ENCODE data around the gene EZR. TPM values are rescaled to one million over a fixed set of nuclear protein-coding genes. Genes with fewer than 3 reads are reported as not detected.

The EZR gene
- total RNA-seq, 2 donors from 2014 or later: 118 to 222 TPM

GRCh38 chr6:158831571-158831970 is 12.4 kb upstream of the EZR start:
- Histone ChIP-seq H3K4me3 (no peak overlapping the region), H3K27ac (no peak overlapping the region)

GRCh38 chr6:158830736-158831135 is 11.6 kb upstream of the EZR start:
- intact Hi-C loops (cut with DNase I): no loop called here
- H3K36me3 ChIP-seq: no peaks in the 10 kb centered on the region
- H3K27ac ChIP-seq: no peak overlapping the region
- no peaks in the 10 kb centered on the region for H3K9me3 ChIP-seq
- H3K4me1 ChIP-seq (replicated peaks): no peaks in the 10 kb centered on the region
- 98% methylated on average over 13 of the region's 13 CpGs for WGBS
- no peak for TF ChIP-seq POLR2AphosphoS5 (IDR thresholded peaks at IDR 0.05)
- TF ChIP-seq CTCF (IDR thresholded peaks at IDR 0.05): no peak
- no peak for TF ChIP-seq POLR2A (IDR thresholded peaks at IDR 0.05)
- no peaks in the 10 kb centered on the region for H3K27me3 ChIP-seq (replicated peaks; ENCODE audit: insufficient read depth)
- no peak overlapping the region for H3K4me3 ChIP-seq
- DNase-seq (ENCODE audit: low spot score): no peak

More at GRCh38 chr6:158831571-158831970, 12.4 kb upstream of the EZR start:
- Histone ChIP-seq H3K9me3 (no peaks in the 10 kb centered on the region), H3K27me3 (replicated peaks; ENCODE audit: insufficient read depth) (no peaks in the 10 kb centered on the region), H3K36me3 (no peaks in the 10 kb centered on the region), H3K4me1 (replicated peaks) (no peaks in the 10 kb centered on the region)
- DNase-seq (ENCODE audit: low spot score): no peak
- intact Hi-C loops (cut with DNase I): no loop called here
- TF ChIP-seq POLR2AphosphoS5 (IDR thresholded peaks at IDR 0.05) (no peak), CTCF (IDR thresholded peaks at IDR 0.05) (no peak), POLR2A (IDR thresholded peaks at IDR 0.05) (no peak)
- 72% methylated on average over 8 of the region's 8 CpGs for WGBS

GRCh38 chr6:158828807-158829206 is 9.6 kb upstream of the EZR start:
- no peak for DNase-seq (ENCODE audit: low spot score)
- H3K36me3 ChIP-seq: no peaks in the 10 kb centered on the region
- no peak overlapping the region for H3K27ac ChIP-seq
- no peaks in the 10 kb centered on the region for H3K27me3 ChIP-seq (replicated peaks; ENCODE audit: insufficient read depth)
- H3K4me1 ChIP-seq (replicated peaks): no peaks in the 10 kb centered on the region
- no peaks in the 10 kb centered on the region for H3K9me3 ChIP-seq
- TF ChIP-seq POLR2AphosphoS5 (IDR thresholded peaks at IDR 0.05) (no peak), POLR2A (IDR thresholded peaks at IDR 0.05) (no peak), CTCF (IDR thresholded peaks at IDR 0.05) (no peak)
- intact Hi-C loops (cut with DNase I): no loop called here
- WGBS: 79% methylated on average over 7 of the region's 7 CpGs
- H3K4me3 ChIP-seq: no peak overlapping the region

GRCh38 chr6:158826819-158827501 is 7.8 kb upstream of the EZR start:
- DNase-seq (ENCODE audit: low spot score): no peak
- Histone ChIP-seq H3K27ac (no peak overlapping the region), H3K9me3 (no peaks in the 10 kb centered on the region), H3K27me3 (replicated peaks; ENCODE audit: insufficient read depth) (no peaks in the 10 kb centered on the region), H3K36me3 (no peaks in the 10 kb centered on the region), H3K4me1 (replicated peaks) (no peaks in the 10 kb centered on the region), H3K4me3 (no peak overlapping the region)
- intact Hi-C loops (cut with DNase I): no loop called here
- 80% methylated on average over 4 of the region's 4 CpGs for WGBS
- TF ChIP-seq CTCF (IDR thresholded peaks at IDR 0.05) (no peak), POLR2AphosphoS5 (IDR thresholded peaks at IDR 0.05) (no peak), POLR2A (IDR thresholded peaks at IDR 0.05) (no peak)

- H3K36me3 ChIP-seq: no peaks in the 10 kb centered on the region
- intact Hi-C loops (cut with DNase I): no loop called here
- no peak for TF ChIP-seq CTCF (IDR thresholded peaks at IDR 0.05)
- no peak for DNase-seq (ENCODE audit: low spot score)
- no peak overlapping the region for H3K4me3 ChIP-seq
- H3K27ac ChIP-seq: peak overlapping the region in 1 of 2 donors; percentile 27
- H3K4me1 ChIP-seq (replicated peaks): no peaks in the 10 kb centered on the region
- WGBS: 44% methylated on average over 9 of the region's 9 CpGs
- no peaks in the 10 kb centered on the region for H3K27me3 ChIP-seq (replicated peaks; ENCODE audit: insufficient read depth)
- no peaks in the 10 kb centered on the region for H3K9me3 ChIP-seq
Measured at GRCh38 chr6:158825951-158826306, 6.8 kb upstream of the EZR start.
